ENCODE results near the gene DLG2. TPM values are rescaled to one million over a fixed set of nuclear protein-coding genes. Genes with fewer than 3 reads are reported as not detected.

DLG2 gene
- total RNA-seq, 1 donor from 2014 or later = 0.43 TPM

DNA sequence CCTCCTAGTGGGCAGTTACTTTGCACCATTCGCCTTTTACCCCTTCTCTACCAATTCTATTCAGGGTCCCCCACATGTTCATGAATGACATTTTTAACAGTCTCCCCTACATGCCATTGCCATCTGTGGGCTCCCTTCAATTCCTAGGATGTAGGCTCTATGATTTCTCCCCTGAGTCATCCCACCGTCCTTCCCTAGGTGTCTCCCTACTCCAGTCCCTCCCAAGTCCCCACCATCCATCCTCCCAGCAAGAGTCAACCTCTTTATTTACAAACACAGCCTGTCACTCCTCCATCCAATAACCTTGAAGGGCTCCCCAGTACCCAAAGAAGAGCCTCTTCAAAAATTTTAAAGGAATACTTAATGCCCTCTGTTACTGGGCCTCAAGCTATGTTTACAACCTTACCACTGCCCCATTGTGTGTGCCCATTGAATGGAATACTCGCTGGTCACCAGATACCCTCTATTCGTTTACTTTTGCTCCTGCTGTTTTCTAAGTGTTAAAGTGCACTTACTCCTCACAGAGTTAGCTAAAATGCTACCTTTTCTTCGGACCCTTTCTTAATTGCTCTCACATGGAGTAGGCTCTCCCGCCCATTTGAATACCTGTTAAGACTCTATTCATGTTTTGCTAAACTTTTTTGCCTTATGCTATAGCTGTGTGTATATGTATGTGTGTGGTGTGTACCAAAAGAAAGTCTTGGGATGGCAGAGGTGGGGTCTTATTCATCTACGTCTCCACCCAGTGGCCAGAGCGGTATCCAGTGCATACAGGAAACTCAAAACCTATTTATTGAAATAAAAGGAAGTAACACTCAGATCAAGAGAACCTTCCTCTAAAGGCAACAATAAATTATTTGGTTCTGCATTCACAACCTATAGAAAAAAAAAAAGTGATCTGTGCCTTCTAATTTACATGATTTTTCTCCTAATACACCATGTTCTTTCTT, 2105.2 kb downstream of the DLG2 start:
- DNase-seq (ENCODE audit: low spot score in 2 of 2) = no peak
- H3K4me1 ChIP-seq = no peaks in the 10 kb centered on the region
- intact Hi-C loops (cut with DNase I) = no loop called here
- H3K27me3 ChIP-seq = no peaks in the 10 kb centered on the region
- H3K9me3 ChIP-seq = no peaks in the 10 kb centered on the region
- TF ChIP-seq, protein P1, sequence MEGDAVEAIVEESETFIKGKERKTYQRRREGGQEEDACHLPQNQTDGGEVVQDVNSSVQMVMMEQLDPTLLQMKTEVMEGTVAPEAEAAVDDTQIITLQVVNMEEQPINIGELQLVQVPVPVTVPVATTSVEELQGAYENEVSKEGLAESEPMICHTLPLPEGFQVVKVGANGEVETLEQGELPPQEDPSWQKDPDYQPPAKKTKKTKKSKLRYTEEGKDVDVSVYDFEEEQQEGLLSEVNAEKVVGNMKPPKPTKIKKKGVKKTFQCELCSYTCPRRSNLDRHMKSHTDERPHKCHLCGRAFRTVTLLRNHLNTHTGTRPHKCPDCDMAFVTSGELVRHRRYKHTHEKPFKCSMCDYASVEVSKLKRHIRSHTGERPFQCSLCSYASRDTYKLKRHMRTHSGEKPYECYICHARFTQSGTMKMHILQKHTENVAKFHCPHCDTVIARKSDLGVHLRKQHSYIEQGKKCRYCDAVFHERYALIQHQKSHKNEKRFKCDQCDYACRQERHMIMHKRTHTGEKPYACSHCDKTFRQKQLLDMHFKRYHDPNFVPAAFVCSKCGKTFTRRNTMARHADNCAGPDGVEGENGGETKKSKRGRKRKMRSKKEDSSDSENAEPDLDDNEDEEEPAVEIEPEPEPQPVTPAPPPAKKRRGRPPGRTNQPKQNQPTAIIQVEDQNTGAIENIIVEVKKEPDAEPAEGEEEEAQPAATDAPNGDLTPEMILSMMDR (IDR thresholded peaks at IDR 0.05) = no peak
- H3K4me3 ChIP-seq = no peak overlapping the region
- no peak overlapping the region for H3K27ac ChIP-seq
- H3K36me3 ChIP-seq = no peaks in the 10 kb centered on the region

- H3K4me3 ChIP-seq = no peak overlapping the region
- H3K27me3 ChIP-seq = no peaks in the 10 kb centered on the region
- intact Hi-C loops (cut with DNase I) = no loop called here
- no peaks in the 10 kb centered on the region for H3K4me1 ChIP-seq
- no peak for DNase-seq (ENCODE audit: low spot score in 2 of 2)
- H3K9me3 ChIP-seq = no peaks in the 10 kb centered on the region
- H3K27ac ChIP-seq = no peak overlapping the region
- TF ChIP-seq, protein P1 (IDR thresholded peaks at IDR 0.05) = no peak
- no peaks in the 10 kb centered on the region for H3K36me3 ChIP-seq
Observed at GRCh38 chr11:83520849-83521248, 2106.3 kb downstream of the DLG2 start.

DNA sequence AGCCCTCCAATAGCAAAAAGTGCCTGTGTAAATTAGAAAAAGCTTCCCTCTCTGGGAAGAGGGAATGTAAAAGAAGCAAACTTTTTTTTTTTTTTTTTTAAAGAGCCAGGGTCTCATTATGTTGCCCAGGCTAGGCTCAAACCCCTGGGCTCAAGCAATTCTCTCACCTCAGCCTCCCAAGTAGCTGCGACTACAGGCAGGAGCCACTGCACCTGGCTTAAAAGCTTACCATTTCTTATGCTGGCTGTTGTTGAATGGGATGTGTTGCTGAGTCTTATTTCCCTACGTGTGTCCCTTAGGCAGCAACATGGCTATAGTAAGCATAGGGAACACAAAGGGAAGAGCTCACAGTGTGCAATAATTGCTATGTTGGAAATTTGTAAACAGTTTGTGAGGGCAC, 2115.5 kb downstream of the DLG2 start:
- no peaks in the 10 kb centered on the region for H3K9me3 ChIP-seq
- intact Hi-C loops (cut with DNase I) = no loop called here
- no peaks in the 10 kb centered on the region for H3K4me1 ChIP-seq
- H3K36me3 ChIP-seq = no peaks in the 10 kb centered on the region
- H3K27me3 ChIP-seq = no peaks in the 10 kb centered on the region
- TF ChIP-seq, protein P1 (IDR thresholded peaks at IDR 0.05) = no peak
- DNase-seq (ENCODE audit: low spot score in 2 of 2) = no peak
- no peak overlapping the region for H3K4me3 ChIP-seq
- no peak overlapping the region for H3K27ac ChIP-seq

GRCh38 chr11:83510530-83511460, 2116.3 kb downstream of the DLG2 start:
- intact Hi-C loops (cut with DNase I) = no loop called here
- TF ChIP-seq, protein P1 (IDR thresholded peaks at IDR 0.05) = no peak
- no peaks in the 10 kb centered on the region for H3K9me3 ChIP-seq
- DNase-seq (ENCODE audit: low spot score in 2 of 2) = no peak
- H3K4me3 ChIP-seq = no peak overlapping the region
- H3K27ac ChIP-seq = no peak overlapping the region
- no peaks in the 10 kb centered on the region for H3K4me1 ChIP-seq
- H3K27me3 ChIP-seq = no peaks in the 10 kb centered on the region
- no peaks in the 10 kb centered on the region for H3K36me3 ChIP-seq

GRCh38 chr11:83508804-83509203, 2118.3 kb downstream of the DLG2 start:
- Histone ChIP-seq H3K4me3 (no peak overlapping the region), H3K36me3 (no peaks in the 10 kb centered on the region), H3K27me3 (no peaks in the 10 kb centered on the region), H3K4me1 (no peaks in the 10 kb centered on the region), H3K9me3 (no peaks in the 10 kb centered on the region), H3K27ac (no peak overlapping the region)
- intact Hi-C loops (cut with DNase I) = no loop called here
- TF ChIP-seq, protein P1 (IDR thresholded peaks at IDR 0.05) = no peak
- DNase-seq (ENCODE audit: low spot score in 2 of 2) = no peak
